Cardiac septum (tissue), 1 donor: ENCODE measurements around the gene CACNA2D3. TPM values are rescaled to one million over a fixed set of nuclear protein-coding genes. Genes with fewer than 3 reads are reported as not detected.

Experiments used
- DNase-seq: peaks from one replicate; pipeline ENCODE4 v3.0.0-alpha.2; 2020; ENCODE audit warnings: low spot score
- intact Hi-C: fragments of 100-400 bp; cut with DNase I; formaldehyde crosslinking; loops from one replicate; pipeline ENCODE4 v1.14.0; 2022
- total RNA-seq: library from RNA; stranded (reverse); fragmentation: NEBNext Ultra II Directional; extraction: Animal tissue kit (Norgen Biotek cat#: 25700); gene quantifications from one replicate; pipeline ENCODE4 v1.2.1, GENCODE V29; 2021
- donor health status: DM: no; HTN: no; CAD: no.

Gene CACNA2D3
- total RNA-seq, 1 donor from 2014 or later = 11.3 TPM

DNA sequence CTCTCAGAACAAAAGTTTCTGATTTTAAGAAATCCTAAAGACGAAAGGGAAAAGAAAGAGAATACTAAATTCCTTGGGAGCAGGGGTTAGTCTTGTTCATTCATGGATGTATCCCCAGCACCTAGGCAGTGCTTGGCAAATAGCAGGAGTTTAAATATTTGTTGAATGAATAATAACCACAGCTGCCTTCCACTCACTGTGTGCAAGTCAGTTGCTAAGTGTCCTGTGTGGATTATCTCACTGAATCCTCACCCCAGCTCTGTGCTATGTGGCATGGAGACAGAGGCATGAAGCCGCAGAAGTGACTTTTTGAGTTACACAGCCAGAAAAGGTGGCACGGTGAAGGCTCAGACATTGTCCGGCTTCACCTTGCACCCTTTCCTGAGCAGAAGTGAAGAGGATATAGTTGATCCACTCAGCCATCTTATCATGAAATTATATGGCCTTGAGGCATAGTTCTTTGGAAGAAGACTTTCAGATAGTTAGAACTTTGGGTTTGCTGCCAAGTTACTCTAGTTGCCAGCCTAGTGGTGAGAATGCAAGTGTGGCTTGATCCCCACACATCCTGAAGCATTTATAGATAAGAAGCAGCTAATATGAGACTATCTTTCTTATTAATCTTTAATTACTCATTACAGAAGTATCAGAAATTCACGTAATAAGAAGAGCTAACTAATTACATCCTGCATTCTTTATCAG lies 450.0 kb downstream of the CACNA2D3 start:
- intact Hi-C loops = no loop called here
- no peak for DNase-seq

DNA sequence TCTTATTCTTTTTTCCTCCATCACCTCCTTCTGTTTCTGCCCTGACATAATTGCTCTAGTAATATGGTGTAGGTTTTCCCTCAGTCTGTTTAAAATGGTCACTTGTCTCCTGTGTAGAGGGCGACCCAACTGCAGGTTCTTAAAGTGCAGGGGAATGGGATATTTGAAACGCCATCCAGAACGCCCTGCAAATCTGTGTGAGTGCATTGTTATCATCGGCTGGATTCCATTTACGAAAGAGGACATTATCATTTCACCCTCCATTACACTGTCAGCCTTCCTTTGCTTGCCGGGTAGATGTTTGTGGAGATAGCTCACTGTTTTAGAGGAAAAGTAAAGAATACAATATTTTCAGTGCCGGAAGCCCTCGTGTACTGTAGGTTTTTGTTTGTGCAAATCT lies 451.5 kb downstream of the CACNA2D3 start:
- DNase-seq = no peak
- intact Hi-C loops = no loop called here

DNA sequence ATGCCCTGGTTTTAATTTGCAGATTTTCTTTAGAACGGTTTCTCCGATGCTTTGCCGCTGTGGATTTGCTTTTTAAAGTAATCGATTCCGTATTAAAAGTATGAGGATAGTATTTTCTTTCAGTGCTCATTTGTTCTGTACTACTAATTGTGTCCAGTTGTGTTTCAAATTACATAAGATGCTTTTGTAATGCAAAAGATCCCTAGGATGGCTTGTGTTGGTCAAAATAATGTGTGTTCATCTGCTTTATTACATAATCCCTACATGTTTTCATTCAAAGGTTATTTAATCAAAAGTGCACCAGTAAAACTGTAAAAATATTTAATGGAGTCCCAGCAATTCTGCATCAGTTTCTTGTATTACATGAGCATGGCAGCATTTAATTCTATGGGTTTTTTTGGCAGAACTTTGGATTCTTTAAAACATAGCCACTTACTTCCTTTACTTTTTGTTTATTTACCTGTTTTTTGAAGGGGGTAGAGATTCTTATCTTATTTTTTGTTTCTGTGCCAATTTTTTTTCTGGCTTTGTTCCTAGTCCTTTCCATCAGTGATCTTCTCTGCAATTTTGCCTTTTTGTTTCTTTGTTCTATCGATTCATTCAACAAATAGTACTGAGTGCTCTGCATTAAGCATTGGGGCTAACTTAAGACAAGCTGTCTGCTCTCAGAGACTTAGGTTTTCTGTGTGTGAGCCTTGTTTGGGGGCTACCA lies 452.7 kb downstream of the CACNA2D3 start:
- intact Hi-C loops = no loop called here
- DNase-seq = no peak

GRCh38 chr3:54575618-54575960 lies 453.2 kb downstream of the CACNA2D3 start:
- no peak for DNase-seq
- intact Hi-C loops = no loop called here

- intact Hi-C loops = no loop called here
- no peak for DNase-seq
These were observed 455.0 kb downstream of the CACNA2D3 start for GRCh38 chr3:54577313-54577712.

- DNase-seq = no peak
- intact Hi-C loops = no loop called here
These were observed 456.1 kb downstream of the CACNA2D3 start for GRCh38 chr3:54578417-54578816.

GRCh38 chr3:54580453-54580852 lies 458.1 kb downstream of the CACNA2D3 start:
- DNase-seq = no peak
- intact Hi-C loops = no loop called here

DNA sequence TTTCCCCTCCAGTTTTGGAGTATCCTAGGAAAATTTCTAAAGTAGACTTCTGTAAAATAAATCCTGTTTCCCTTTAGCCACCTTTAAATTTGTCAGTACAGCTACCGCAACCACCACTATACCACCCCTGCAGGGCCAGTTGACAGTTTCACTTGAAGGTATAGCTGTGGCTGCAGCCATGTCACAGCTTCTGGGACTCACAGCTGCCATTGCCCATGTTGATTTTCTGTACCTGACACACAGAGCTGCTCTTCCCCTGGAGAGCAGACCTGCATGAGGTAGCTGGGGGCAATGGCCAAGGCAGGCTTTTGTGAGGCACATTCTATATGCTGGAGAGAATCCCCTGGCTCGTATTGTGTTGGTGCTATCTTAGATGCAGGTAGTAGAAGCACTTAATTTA lies 460.1 kb downstream of the CACNA2D3 start:
- intact Hi-C loops = no loop called here
- no peak for DNase-seq

GRCh38 chr3:54591157-54591556 lies 468.8 kb downstream of the CACNA2D3 start:
- intact Hi-C loops = no loop called here
- DNase-seq = no peak

- intact Hi-C loops = no loop called here
- DNase-seq = no peak
These were observed 471.3 kb downstream of the CACNA2D3 start for GRCh38 chr3:54593653-54594052.

GRCh38 chr3:54596087-54596486 lies 473.7 kb downstream of the CACNA2D3 start:
- no peak for DNase-seq
- intact Hi-C loops = no loop called here

- no peak for DNase-seq
- intact Hi-C loops = no loop called here
These were observed 477.4 kb downstream of the CACNA2D3 start for GRCh38 chr3:54599716-54600115.

DNA sequence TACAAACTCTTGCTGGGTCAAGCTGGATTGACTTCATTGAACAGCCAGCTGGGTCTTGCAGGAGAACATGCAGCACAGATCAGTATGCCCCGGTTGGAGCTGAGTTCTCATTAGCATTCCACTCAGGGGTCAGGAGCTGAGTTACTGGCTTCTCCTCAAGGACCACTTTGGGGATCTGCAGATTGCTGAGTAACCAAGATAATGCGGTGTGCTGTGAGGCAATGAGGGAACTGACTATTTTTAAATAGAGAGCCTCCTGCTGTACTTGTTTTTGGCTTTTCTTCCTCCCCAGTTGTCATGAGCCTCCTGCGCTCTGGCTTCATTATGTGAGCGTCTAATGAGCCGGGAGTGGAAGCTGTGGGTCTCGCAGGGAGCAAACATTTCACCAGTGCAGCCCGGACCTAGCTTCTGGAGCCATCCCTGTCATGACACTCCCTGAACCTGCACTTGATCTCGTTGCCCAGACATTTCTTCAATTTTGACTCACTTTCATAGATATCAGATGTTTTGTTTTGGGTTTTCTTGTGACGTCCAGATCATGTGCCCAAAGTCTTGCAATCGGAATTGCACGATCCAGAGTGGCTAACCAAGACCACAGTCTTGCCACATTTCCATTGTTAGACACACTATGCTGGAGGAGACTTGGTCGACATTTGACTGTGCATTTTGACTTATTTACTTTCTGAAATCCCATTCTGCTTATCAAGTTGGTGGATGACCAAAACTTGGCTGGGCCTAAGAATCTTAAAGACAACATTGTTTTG lies 478.3 kb downstream of the CACNA2D3 start:
- no peak for DNase-seq
- intact Hi-C loops = no loop called here

GRCh38 chr3:54604495-54604894 lies 482.1 kb downstream of the CACNA2D3 start:
- DNase-seq = no peak
- intact Hi-C loops = no loop called here

DNA sequence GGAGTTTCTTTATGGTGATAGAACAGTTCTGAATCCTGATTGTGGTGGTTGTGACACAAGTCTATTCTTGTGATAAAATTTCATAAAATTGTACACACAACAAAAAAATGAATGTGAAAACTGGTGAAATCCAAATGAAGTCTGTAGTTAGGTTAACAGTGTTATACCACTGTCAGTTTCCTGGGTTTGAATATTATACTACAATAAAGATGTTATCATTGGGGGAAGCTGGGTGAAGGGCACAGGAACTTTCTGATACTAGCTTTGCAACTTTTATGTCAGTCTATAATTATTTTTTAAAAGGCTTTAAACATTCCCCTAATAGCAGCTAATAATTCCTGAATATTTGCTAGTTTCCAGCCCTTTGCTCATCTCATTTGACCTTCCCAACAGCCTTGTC lies 485.7 kb downstream of the CACNA2D3 start:
- intact Hi-C loops = no loop called here
- DNase-seq = no peak

- no peak for DNase-seq
- intact Hi-C loops = no loop called here
These were observed 496.7 kb downstream of the CACNA2D3 start for GRCh38 chr3:54619053-54619452.

GRCh38 chr3:54619531-54619930 lies 497.2 kb downstream of the CACNA2D3 start:
- intact Hi-C loops = no loop called here
- no peak for DNase-seq

- intact Hi-C loops = no loop called here
- no peak for DNase-seq
These were observed 498.8 kb downstream of the CACNA2D3 start for GRCh38 chr3:54621184-54621583.

DNA sequence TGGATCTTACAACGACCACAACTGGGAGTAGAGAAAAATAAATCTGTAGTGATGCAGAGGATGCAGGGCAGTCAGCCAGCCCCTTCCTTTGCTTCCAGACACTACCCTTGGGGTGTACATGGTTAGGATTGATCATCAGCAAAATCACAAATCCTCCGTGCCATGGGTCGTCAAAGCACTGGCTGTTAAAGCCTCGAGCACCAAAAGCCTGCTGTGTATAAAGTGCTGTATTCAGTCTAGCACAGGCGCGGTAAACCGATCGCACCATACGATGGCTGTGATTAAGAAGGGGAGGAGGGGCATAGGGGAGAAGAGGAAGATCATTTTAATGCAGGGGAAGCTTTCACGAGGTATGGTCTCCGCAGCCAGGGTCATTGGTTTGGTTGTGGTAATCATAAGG lies 500.3 kb downstream of the CACNA2D3 start:
- no peak for DNase-seq
- intact Hi-C loops = no loop called here

DNA sequence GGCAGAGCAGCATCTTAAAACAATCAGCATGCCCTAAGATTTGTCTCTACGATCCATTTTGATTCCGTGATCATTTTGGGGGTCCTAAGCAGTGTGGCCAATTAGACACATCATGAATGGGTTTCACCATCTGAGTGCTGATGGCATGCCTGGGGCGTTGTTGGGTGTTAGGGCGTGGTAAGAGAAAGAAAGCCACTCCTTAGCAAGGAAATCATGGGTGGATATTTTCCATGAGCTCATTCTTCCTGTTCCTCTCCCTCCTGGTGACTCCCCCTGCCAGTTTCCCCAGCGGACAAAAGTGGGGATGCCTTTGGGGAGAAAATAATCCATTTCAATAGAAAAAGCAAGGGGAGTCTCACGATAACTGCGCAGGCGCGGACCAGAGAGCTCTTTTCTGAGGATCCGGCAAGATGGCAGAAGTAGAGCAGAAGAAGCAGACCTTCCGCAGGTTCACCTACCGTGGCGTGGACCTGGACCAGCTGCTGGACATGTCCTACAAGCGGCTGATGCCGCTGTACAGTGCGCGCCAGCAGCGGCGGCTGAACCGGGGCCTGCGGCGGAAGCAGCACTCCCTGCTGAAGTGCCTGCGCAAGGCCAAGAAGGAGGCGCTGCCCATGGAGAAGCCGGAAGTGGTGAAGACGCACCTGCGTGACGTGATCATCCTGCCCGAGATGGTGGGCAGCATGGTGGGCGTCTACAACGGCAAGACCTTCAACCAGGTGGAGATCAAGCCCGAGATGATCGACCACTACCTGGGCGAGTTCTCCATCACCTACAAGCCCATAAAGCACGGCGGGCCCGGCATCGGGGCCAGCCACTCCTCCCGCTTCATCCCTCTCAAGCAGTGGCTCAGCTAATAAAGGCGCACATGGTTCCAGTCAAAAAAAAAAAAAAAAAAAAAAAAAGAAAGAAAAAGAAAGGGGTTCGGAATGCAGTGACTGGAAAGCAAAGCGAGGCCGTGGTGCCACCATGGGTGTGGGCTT lies 503.7 kb downstream of the CACNA2D3 start:
- intact Hi-C loops = no loop called here
- no peak for DNase-seq
